ENCODE results near the gene SIM1. TPM values are rescaled to one million over a fixed set of nuclear protein-coding genes. Genes with fewer than 3 reads are reported as not detected.

Gene SIM1
- total and polyA plus RNA-seq, 9 donors, result 0.37 to 5.5 (median 2.9) TPM

- Histone ChIP-seq H3K9me3 (replicated peaks; ENCODE audit: control insufficient read depth, low read depth, low read length) (no peaks in the 10 kb centered on the region), H3K27me3 (ENCODE audit: control insufficient read depth, insufficient read depth, low read length) (no peaks in the 10 kb centered on the region), H3K27ac (ENCODE audit: low read length) (no peak overlapping the region), H3K36me3 (ENCODE audit: control insufficient read depth, insufficient read depth, low read length) (no peaks in the 10 kb centered on the region), H3K4me1 (ENCODE audit: control insufficient read depth, insufficient read depth, low read length) (no peaks in the 10 kb centered on the region), H3K4me3 (ENCODE audit: low read length) (no peak overlapping the region)
- WGBS (ENCODE audit: insufficient coverage), result no CpG with 5 or more reads among the region's 3 CpGs
- no peak for DNase-seq
These were observed 82.7 kb downstream of the SIM1 start for GRCh38 chr6:100382031-100382430.

GRCh38 chr6:100381111-100381510 lies 83.6 kb downstream of the SIM1 start:
- H3K27me3 ChIP-seq (ENCODE audit: control insufficient read depth, insufficient read depth, low read length), result no peaks in the 10 kb centered on the region
- 42% methylated on average over 6 of the region's 6 CpGs for WGBS (ENCODE audit: insufficient coverage)
- no peaks in the 10 kb centered on the region for H3K4me1 ChIP-seq (ENCODE audit: control insufficient read depth, insufficient read depth, low read length)
- H3K27ac ChIP-seq (ENCODE audit: low read length), result no peak overlapping the region
- H3K4me3 ChIP-seq (ENCODE audit: low read length), result no peak overlapping the region
- peak; percentile 40 for DNase-seq
- no peaks in the 10 kb centered on the region for H3K36me3 ChIP-seq (ENCODE audit: control insufficient read depth, insufficient read depth, low read length)
- H3K9me3 ChIP-seq (replicated peaks; ENCODE audit: control insufficient read depth, low read depth, low read length), result no peaks in the 10 kb centered on the region

GRCh38 chr6:100379386-100379785 lies 85.3 kb downstream of the SIM1 start:
- no peak overlapping the region for H3K27ac ChIP-seq (ENCODE audit: low read length)
- no peaks in the 10 kb centered on the region for H3K9me3 ChIP-seq (replicated peaks; ENCODE audit: control insufficient read depth, low read depth, low read length)
- no CpG with 5 or more reads among the region's 3 CpGs for WGBS (ENCODE audit: insufficient coverage)
- no peak overlapping the region for H3K4me3 ChIP-seq (ENCODE audit: low read length)
- H3K36me3 ChIP-seq (ENCODE audit: control insufficient read depth, insufficient read depth, low read length), result no peaks in the 10 kb centered on the region
- no peaks in the 10 kb centered on the region for H3K4me1 ChIP-seq (ENCODE audit: control insufficient read depth, insufficient read depth, low read length)
- H3K27me3 ChIP-seq (ENCODE audit: control insufficient read depth, insufficient read depth, low read length), result no peaks in the 10 kb centered on the region
- no peak for DNase-seq

GRCh38 chr6:100378576-100378975 lies 86.1 kb downstream of the SIM1 start:
- Histone ChIP-seq H3K9me3 (replicated peaks; ENCODE audit: control insufficient read depth, low read depth, low read length) (no peaks in the 10 kb centered on the region), H3K27me3 (ENCODE audit: control insufficient read depth, insufficient read depth, low read length) (no peaks in the 10 kb centered on the region), H3K4me1 (ENCODE audit: control insufficient read depth, insufficient read depth, low read length) (no peaks in the 10 kb centered on the region), H3K27ac (ENCODE audit: low read length) (no peak overlapping the region), H3K4me3 (ENCODE audit: low read length) (no peak overlapping the region), H3K36me3 (ENCODE audit: control insufficient read depth, insufficient read depth, low read length) (no peaks in the 10 kb centered on the region)
- DNase-seq, result no peak
- no CpG with 5 or more reads among the region's 2 CpGs for WGBS (ENCODE audit: insufficient coverage)

GRCh38 chr6:100376103-100376502 lies 88.6 kb downstream of the SIM1 start:
- Histone ChIP-seq H3K4me3 (ENCODE audit: low read length) (no peak overlapping the region), H3K4me1 (ENCODE audit: control insufficient read depth, insufficient read depth, low read length) (no peaks in the 10 kb centered on the region), H3K27me3 (ENCODE audit: control insufficient read depth, insufficient read depth, low read length) (no peaks in the 10 kb centered on the region), H3K27ac (ENCODE audit: low read length) (no peak overlapping the region), H3K36me3 (ENCODE audit: control insufficient read depth, insufficient read depth, low read length) (no peaks in the 10 kb centered on the region), H3K9me3 (replicated peaks; ENCODE audit: control insufficient read depth, low read depth, low read length) (no peaks in the 10 kb centered on the region)
- DNase-seq, result no peak
- 30% methylated on average over 2 of the region's 3 CpGs for WGBS (ENCODE audit: insufficient coverage)

GRCh38 chr6:100372326-100373091 lies 92.2 kb downstream of the SIM1 start:
- H3K27ac ChIP-seq (ENCODE audit: low read length), result no peak overlapping the region
- no peaks in the 10 kb centered on the region for H3K9me3 ChIP-seq (replicated peaks; ENCODE audit: control insufficient read depth, low read depth, low read length)
- no peaks in the 10 kb centered on the region for H3K4me1 ChIP-seq (ENCODE audit: control insufficient read depth, insufficient read depth, low read length)
- no peak overlapping the region for H3K4me3 ChIP-seq (ENCODE audit: low read length)
- WGBS (ENCODE audit: insufficient coverage), result 50% methylated on average over 5 of the region's 11 CpGs
- H3K27me3 ChIP-seq (ENCODE audit: control insufficient read depth, insufficient read depth, low read length), result no peaks in the 10 kb centered on the region
- no peaks in the 10 kb centered on the region for H3K36me3 ChIP-seq (ENCODE audit: control insufficient read depth, insufficient read depth, low read length)
- no peak for DNase-seq

GRCh38 chr6:100371591-100371990 lies 93.1 kb downstream of the SIM1 start:
- Histone ChIP-seq H3K4me1 (ENCODE audit: control insufficient read depth, insufficient read depth, low read length) (no peaks in the 10 kb centered on the region), H3K27me3 (ENCODE audit: control insufficient read depth, insufficient read depth, low read length) (no peaks in the 10 kb centered on the region), H3K27ac (ENCODE audit: low read length) (no peak overlapping the region), H3K4me3 (ENCODE audit: low read length) (no peak overlapping the region), H3K36me3 (ENCODE audit: control insufficient read depth, insufficient read depth, low read length) (no peaks in the 10 kb centered on the region), H3K9me3 (replicated peaks; ENCODE audit: control insufficient read depth, low read depth, low read length) (no peaks in the 10 kb centered on the region)
- no peak for DNase-seq
- no CpG with 5 or more reads among the region's 4 CpGs for WGBS (ENCODE audit: insufficient coverage)

GRCh38 chr6:100370265-100370664 lies 94.5 kb downstream of the SIM1 start:
- H3K27me3 ChIP-seq (ENCODE audit: control insufficient read depth, insufficient read depth, low read length), result no peaks in the 10 kb centered on the region
- no CpG with 5 or more reads among the region's 1 CpG for WGBS (ENCODE audit: insufficient coverage)
- no peak overlapping the region for H3K27ac ChIP-seq (ENCODE audit: low read length)
- no peaks in the 10 kb centered on the region for H3K9me3 ChIP-seq (replicated peaks; ENCODE audit: control insufficient read depth, low read depth, low read length)
- no peak overlapping the region for H3K4me3 ChIP-seq (ENCODE audit: low read length)
- H3K36me3 ChIP-seq (ENCODE audit: control insufficient read depth, insufficient read depth, low read length), result no peaks in the 10 kb centered on the region
- no peak for DNase-seq
- H3K4me1 ChIP-seq (ENCODE audit: control insufficient read depth, insufficient read depth, low read length), result no peaks in the 10 kb centered on the region

GRCh38 chr6:100366419-100366818 lies 98.3 kb downstream of the SIM1 start:
- Histone ChIP-seq H3K27ac (ENCODE audit: low read length) (no peak overlapping the region), H3K4me3 (ENCODE audit: low read length) (no peak overlapping the region), H3K36me3 (ENCODE audit: control insufficient read depth, insufficient read depth, low read length) (no peaks in the 10 kb centered on the region), H3K4me1 (ENCODE audit: control insufficient read depth, insufficient read depth, low read length) (no peaks in the 10 kb centered on the region), H3K27me3 (ENCODE audit: control insufficient read depth, insufficient read depth, low read length) (no peaks in the 10 kb centered on the region), H3K9me3 (replicated peaks; ENCODE audit: control insufficient read depth, low read depth, low read length) (no peaks in the 10 kb centered on the region)
- 80% methylated on average over 1 of the region's 5 CpGs for WGBS (ENCODE audit: insufficient coverage)
- DNase-seq, result no peak

- no peak for DNase-seq
- Histone ChIP-seq H3K27me3 (ENCODE audit: control insufficient read depth, insufficient read depth, low read length) (no peaks in the 10 kb centered on the region), H3K9me3 (replicated peaks; ENCODE audit: control insufficient read depth, low read depth, low read length) (no peaks in the 10 kb centered on the region), H3K4me1 (ENCODE audit: control insufficient read depth, insufficient read depth, low read length) (no peaks in the 10 kb centered on the region), H3K4me3 (ENCODE audit: low read length) (no peak overlapping the region), H3K27ac (ENCODE audit: low read length) (no peak overlapping the region), H3K36me3 (ENCODE audit: control insufficient read depth, insufficient read depth, low read length) (no peaks in the 10 kb centered on the region)
- no CpG with 5 or more reads among the region's 1 CpG for WGBS (ENCODE audit: insufficient coverage)
These were observed 101.1 kb downstream of the SIM1 start for GRCh38 chr6:100363651-100364050.

Measured in muscle of leg (tissue), 11 donors.